Mononuclear cell (primary cell): Measurements from ENCODE around the gene GIPC1. TPM values are rescaled to one million over a fixed set of nuclear protein-coding genes. Genes with fewer than 3 reads are reported as not detected.

Experiments used
- H3K27me3 ChIP-seq: 2 replicates; pipeline ENCODE4 v1.6.0; 2011; ENCODE audit warnings: low read length, control low read depth; ENCODE audit not compliant: insufficient read depth
- H3K4me1 ChIP-seq: 2 replicates; pipeline ENCODE4 v1.5.1; 2011; ENCODE audit warnings: mild to moderate bottlenecking, low read length, control low read depth; ENCODE audit not compliant: insufficient read depth
- H3K4me3 ChIP-seq: 2 replicates; pipeline ENCODE4 v1.5.1; 2011; ENCODE audit warnings: mild to moderate bottlenecking, low read length, moderate library complexity
- H3K9me3 ChIP-seq: 2 replicates; pipeline ENCODE4 v1.5.1; 2011; ENCODE audit warnings: low read depth, mild to moderate bottlenecking, control low read depth, low read length
- total RNA-seq: library from RNA; depleted of rRNA; stranded (reverse); fragments of >200 nt; gene quantifications from one replicate; pipeline ENCODE4 v1.2.3, GENCODE V29; 2012

GIPC1 gene
- total RNA-seq, 1 donor: 11.0 TPM

GRCh38 chr19:14526423-14526822 lies 30.5 kb upstream of the GIPC1 start:
- Histone ChIP-seq H3K4me1 (peaks cover 51% of the 10 kb centered on the region), H3K9me3 (no peaks in the 10 kb centered on the region), H3K4me3 (no peak overlapping the region)

GRCh38 chr19:14525729-14526128 lies 29.8 kb upstream of the GIPC1 start:
- H3K9me3 ChIP-seq: no peaks in the 10 kb centered on the region
- peaks cover 49% of the 10 kb centered on the region for H3K4me1 ChIP-seq
- H3K27me3 ChIP-seq: no peaks in the 10 kb centered on the region
- H3K4me3 ChIP-seq: no peak overlapping the region

More at GRCh38 chr19:14526423-14526822, 30.5 kb upstream of the GIPC1 start:
- H3K27me3 ChIP-seq: no peaks in the 10 kb centered on the region

- Histone ChIP-seq H3K27me3 (no peaks in the 10 kb centered on the region), H3K4me1 (peaks cover 74% of the 10 kb centered on the region), H3K9me3 (no peaks in the 10 kb centered on the region), H3K4me3 (no peak overlapping the region)
Observed at GRCh38 chr19:14520543-14520942, 24.6 kb upstream of the GIPC1 start.

GRCh38 chr19:14519860-14520407 lies 24.0 kb upstream of the GIPC1 start:
- Histone ChIP-seq H3K27me3 (no peaks in the 10 kb centered on the region), H3K4me1 (peaks cover 80% of the 10 kb centered on the region), H3K9me3 (no peaks in the 10 kb centered on the region), H3K4me3 (no peak overlapping the region)

GRCh38 chr19:14519245-14519859 lies 23.4 kb upstream of the GIPC1 start:
- no peak overlapping the region for H3K4me3 ChIP-seq
- H3K4me1 ChIP-seq: peaks cover 80% of the 10 kb centered on the region
- H3K9me3 ChIP-seq: no peaks in the 10 kb centered on the region
- H3K27me3 ChIP-seq: no peaks in the 10 kb centered on the region

GRCh38 chr19:14517840-14518505 lies 22.0 kb upstream of the GIPC1 start, which contains the start of gene DNAJB1:
Gene DNAJB1, minus strand, starts transcription at chr19:14518397. Its CDS starts 48 bp downstream, at chr19:14518349.
- H3K27me3 ChIP-seq: no peaks in the 10 kb centered on the region
- H3K4me1 ChIP-seq: peaks cover 66% of the 10 kb centered on the region
- H3K9me3 ChIP-seq: no peaks in the 10 kb centered on the region
- H3K4me3 ChIP-seq: peak within 1 kb of the TSS; percentile 96

- H3K27me3 ChIP-seq: no peaks in the 10 kb centered on the region
- H3K4me3 ChIP-seq: peak overlapping the region; percentile 96
- H3K9me3 ChIP-seq: no peaks in the 10 kb centered on the region
- H3K4me1 ChIP-seq: peaks cover 61% of the 10 kb centered on the region
Observed at GRCh38 chr19:14517446-14517839, 21.5 kb upstream of the GIPC1 start.

GRCh38 chr19:14516746-14517438 lies 21.0 kb upstream of the GIPC1 start:
- H3K27me3 ChIP-seq: no peaks in the 10 kb centered on the region
- no peaks in the 10 kb centered on the region for H3K9me3 ChIP-seq
- peaks cover 57% of the 10 kb centered on the region for H3K4me1 ChIP-seq
- peak overlapping the region; percentile 96 for H3K4me3 ChIP-seq

GRCh38 chr19:14516048-14516534 lies 20.2 kb upstream of the GIPC1 start:
- no peaks in the 10 kb centered on the region for H3K9me3 ChIP-seq
- peak overlapping the region; percentile 96 for H3K4me3 ChIP-seq
- H3K4me1 ChIP-seq: peaks cover 55% of the 10 kb centered on the region
- H3K27me3 ChIP-seq: no peaks in the 10 kb centered on the region

- Histone ChIP-seq H3K4me3 (no peak overlapping the region), H3K4me1 (peaks cover 56% of the 10 kb centered on the region), H3K27me3 (no peaks in the 10 kb centered on the region), H3K9me3 (no peaks in the 10 kb centered on the region)
Observed at GRCh38 chr19:14515501-14516047, 19.6 kb upstream of the GIPC1 start.

- Histone ChIP-seq H3K4me3 (no peak overlapping the region), H3K9me3 (no peaks in the 10 kb centered on the region)
Observed at GRCh38 chr19:14514215-14514863, 18.4 kb upstream of the GIPC1 start.

GRCh38 chr19:14512406-14512961 lies 16.6 kb upstream of the GIPC1 start:
- Histone ChIP-seq H3K4me1 (peaks cover 67% of the 10 kb centered on the region), H3K4me3 (no peak overlapping the region), H3K9me3 (no peaks in the 10 kb centered on the region), H3K27me3 (no peaks in the 10 kb centered on the region)

More at GRCh38 chr19:14514215-14514863, 18.4 kb upstream of the GIPC1 start:
- H3K27me3 ChIP-seq: no peaks in the 10 kb centered on the region
- peaks cover 56% of the 10 kb centered on the region for H3K4me1 ChIP-seq

- peaks cover 64% of the 10 kb centered on the region for H3K4me1 ChIP-seq
- H3K4me3 ChIP-seq: no peak overlapping the region
- H3K27me3 ChIP-seq: no peaks in the 10 kb centered on the region
- H3K9me3 ChIP-seq: no peaks in the 10 kb centered on the region
Observed at GRCh38 chr19:14511229-14511593, 15.3 kb upstream of the GIPC1 start.
